Panc1 (cell line): ENCODE data around the gene ADD2.

Source experiments
- POLR2AphosphoS5 ChIP-seq: IDR thresholded peaks from 2 replicates; pipeline ENCODE4 v1.6.1; 2012; ENCODE audit warnings: mild to moderate bottlenecking, low read depth, low read length, moderate library complexity
- SIN3A ChIP-seq: IDR thresholded peaks from 2 replicates; pipeline ENCODE4 v1.6.1; 2012; ENCODE audit warnings: low read depth, mild to moderate bottlenecking, low read length, moderate library complexity, borderline replicate concordance; ENCODE audit not compliant: insufficient read depth
- TF ChIP-seq, protein P1 (sequence below): fragments of 450-650 bp; IDR thresholded peaks from 2 replicates; pipeline ENCODE4 v1.5.1; 2017; ENCODE audit warnings: mild to moderate bottlenecking
- TF ChIP-seq, protein P2 (sequence below), 2 experiments: IDR thresholded peaks; 2 replicates each; pipeline ENCODE4 v1.6.1; 2011 to 2012; ENCODE audit warnings: low read depth in 2 of 2, control low read depth in 1 of 2, low read length in 1 of 2, mild to moderate bottlenecking in 1 of 2, moderate library complexity in 1 of 2; ENCODE audit not compliant: insufficient read depth in 1 of 2

DNA sequence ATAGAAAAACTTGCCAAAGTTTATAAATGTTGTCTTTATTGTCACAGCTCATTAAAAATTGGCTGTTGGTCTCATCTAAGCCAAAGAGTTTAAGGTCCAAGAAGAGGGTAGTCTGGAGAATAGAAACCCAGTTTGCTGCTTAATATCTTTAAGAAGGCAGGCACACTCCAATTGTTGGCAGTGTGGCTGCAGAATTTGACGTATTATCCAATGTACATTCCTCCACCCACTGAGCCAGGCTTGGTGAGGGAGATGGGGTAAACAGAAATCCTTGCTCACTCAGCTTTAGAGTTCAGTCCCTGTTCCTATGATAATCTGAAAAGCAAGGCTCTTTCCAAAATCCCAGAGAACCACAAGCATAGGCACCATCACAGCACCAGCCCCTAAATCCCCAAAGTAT lies 10.7 kb upstream of the ADD2 start:
- TF ChIP-seq POLR2AphosphoS5, result no peak
- TF ChIP-seq, protein P1, sequence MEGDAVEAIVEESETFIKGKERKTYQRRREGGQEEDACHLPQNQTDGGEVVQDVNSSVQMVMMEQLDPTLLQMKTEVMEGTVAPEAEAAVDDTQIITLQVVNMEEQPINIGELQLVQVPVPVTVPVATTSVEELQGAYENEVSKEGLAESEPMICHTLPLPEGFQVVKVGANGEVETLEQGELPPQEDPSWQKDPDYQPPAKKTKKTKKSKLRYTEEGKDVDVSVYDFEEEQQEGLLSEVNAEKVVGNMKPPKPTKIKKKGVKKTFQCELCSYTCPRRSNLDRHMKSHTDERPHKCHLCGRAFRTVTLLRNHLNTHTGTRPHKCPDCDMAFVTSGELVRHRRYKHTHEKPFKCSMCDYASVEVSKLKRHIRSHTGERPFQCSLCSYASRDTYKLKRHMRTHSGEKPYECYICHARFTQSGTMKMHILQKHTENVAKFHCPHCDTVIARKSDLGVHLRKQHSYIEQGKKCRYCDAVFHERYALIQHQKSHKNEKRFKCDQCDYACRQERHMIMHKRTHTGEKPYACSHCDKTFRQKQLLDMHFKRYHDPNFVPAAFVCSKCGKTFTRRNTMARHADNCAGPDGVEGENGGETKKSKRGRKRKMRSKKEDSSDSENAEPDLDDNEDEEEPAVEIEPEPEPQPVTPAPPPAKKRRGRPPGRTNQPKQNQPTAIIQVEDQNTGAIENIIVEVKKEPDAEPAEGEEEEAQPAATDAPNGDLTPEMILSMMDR, result no peak
- TF ChIP-seq, protein P2, sequence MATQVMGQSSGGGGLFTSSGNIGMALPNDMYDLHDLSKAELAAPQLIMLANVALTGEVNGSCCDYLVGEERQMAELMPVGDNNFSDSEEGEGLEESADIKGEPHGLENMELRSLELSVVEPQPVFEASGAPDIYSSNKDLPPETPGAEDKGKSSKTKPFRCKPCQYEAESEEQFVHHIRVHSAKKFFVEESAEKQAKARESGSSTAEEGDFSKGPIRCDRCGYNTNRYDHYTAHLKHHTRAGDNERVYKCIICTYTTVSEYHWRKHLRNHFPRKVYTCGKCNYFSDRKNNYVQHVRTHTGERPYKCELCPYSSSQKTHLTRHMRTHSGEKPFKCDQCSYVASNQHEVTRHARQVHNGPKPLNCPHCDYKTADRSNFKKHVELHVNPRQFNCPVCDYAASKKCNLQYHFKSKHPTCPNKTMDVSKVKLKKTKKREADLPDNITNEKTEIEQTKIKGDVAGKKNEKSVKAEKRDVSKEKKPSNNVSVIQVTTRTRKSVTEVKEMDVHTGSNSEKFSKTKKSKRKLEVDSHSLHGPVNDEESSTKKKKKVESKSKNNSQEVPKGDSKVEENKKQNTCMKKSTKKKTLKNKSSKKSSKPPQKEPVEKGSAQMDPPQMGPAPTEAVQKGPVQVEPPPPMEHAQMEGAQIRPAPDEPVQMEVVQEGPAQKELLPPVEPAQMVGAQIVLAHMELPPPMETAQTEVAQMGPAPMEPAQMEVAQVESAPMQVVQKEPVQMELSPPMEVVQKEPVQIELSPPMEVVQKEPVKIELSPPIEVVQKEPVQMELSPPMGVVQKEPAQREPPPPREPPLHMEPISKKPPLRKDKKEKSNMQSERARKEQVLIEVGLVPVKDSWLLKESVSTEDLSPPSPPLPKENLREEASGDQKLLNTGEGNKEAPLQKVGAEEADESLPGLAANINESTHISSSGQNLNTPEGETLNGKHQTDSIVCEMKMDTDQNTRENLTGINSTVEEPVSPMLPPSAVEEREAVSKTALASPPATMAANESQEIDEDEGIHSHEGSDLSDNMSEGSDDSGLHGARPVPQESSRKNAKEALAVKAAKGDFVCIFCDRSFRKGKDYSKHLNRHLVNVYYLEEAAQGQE (IDR thresholded peaks at IDR 0.05; ENCODE audit: insufficient read depth in 1 of 2, low read depth in 2 of 2, low read length in 1 of 2), result no peak
- TF ChIP-seq SIN3A, result no peak
